GM19324 (cell line): Measurements from ENCODE around the gene LYVE1.

Experiments used
- ATAC-seq: cut with Tn5 transposase; IDR thresholded peaks from one replicate; pipeline ENCODE4 v1.9.1; 2021; ENCODE audit warnings: mild to moderate bottlenecking, moderate library complexity; ENCODE audit not compliant: unreplicated experiment, low FRiP score

LYVE1 gene

GRCh38 chr11:10561947-10562346 is 6.5 kb downstream of the LYVE1 start:
- no peak for ATAC-seq

DNA sequence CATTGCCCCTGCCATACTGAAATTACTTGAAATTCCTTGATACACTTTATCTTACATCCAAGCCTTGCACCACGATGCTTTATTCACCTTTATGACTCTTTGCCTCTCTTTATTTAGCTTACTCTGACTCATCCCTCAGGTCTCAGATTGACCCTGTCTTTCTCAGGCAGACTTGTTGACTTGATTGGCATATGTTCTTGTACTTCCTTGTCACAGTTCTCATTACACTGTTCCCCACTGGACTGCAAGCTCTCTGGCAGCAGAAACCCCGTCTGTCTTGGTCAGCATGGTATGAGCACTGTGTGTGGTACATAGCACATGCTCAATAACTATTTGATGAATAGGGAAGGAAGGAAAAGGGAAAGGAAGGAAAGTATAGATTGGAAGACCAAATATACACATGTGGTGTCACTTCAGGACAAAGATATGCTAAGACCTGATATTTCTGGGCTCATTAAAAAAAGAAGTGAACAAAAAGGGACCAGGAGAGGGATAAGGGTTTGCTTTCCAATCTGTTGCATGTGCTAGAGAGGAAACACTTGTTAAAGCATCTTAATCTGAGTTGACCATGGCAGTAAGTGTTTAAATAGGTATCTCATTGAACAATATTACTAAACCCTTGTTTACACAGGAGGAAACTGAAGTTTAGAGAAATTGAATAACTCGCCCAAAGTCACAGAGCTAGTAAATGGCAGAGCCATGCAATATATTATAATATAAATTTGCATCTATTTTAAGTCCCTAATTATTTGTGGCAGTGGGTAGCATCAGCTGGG is 7.2 kb downstream of the LYVE1 start:
- no peak for ATAC-seq

DNA sequence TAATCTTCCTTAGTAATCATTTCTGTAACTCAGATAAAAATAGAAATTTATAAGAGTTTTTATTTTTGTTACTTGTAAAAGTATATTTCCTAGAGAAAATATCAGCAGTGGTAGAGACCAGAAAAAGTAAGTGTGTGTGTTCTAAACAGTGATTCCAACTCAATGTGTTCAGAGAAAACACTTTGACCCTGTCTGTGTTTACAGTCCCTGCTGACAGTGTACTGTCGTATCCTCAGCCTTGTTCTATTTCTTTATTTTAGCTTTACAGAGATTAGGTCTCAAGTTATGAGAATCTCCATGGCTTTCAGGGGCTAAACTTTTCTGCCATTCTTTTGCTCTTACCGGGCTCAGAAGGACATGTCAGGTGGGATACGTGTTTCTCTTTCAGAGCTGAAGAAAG is 10.2 kb downstream of the LYVE1 start:
- ATAC-seq: no peak

DNA sequence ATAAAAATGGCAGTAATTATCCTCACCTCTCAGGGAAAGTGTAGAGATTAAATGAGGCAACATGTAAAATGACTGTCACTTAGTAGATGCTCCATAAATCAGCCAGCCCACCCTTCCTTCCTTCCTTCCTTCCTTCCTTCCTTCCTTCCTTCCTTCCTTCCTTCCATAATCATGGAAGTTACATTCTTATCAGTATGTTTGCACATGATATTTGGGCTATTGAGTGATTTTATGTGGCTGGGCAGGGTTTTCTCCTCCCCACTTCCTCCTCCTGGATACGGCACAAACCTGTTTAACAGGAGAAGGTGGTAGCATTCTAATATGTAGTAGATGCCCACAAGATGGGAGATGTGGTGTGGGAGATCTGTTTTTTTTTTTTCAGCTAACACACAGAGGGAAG is 11.9 kb downstream of the LYVE1 start:
- no peak for ATAC-seq

DNA sequence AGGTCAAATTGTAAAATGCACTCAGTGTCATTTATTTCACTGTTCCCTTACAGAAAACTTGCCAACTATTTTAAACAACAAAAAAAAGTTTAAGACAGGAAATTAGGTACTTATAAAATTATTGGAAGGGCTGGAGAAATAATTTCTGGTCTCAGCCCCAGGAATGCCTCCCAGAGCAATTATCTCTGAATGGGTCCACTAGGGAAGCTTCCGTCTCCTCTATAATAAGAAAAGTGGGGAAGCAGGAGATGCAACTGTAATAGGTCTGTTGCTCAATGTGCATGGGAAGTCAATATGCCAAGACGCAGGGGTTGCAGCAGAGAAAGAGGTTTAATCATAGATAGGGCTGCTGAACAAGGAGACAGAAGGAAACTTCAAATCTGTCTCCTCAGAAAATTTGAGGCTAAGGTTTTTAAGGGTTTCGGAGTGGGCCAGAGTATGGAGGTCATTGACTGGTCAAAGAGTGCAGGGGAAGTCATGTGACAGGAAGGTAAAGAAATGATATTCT is 16.6 kb downstream of the LYVE1 start:
- ATAC-seq: no peak

DNA sequence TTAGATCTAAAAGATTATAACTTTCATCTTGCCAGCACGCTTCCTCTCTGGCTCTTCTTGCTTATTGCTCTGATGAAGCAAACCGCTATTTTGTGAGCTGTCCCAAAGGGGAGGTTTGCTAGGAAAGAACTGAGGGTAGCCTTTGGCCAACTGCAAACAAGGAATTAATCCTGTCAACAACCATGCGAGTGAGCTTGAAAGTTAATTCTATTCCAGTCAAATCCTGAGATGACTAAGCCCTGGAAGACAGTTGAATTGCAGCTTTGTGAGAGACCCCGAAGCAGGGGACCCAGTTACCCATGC is 17.2 kb downstream of the LYVE1 start:
- ATAC-seq: no peak

DNA sequence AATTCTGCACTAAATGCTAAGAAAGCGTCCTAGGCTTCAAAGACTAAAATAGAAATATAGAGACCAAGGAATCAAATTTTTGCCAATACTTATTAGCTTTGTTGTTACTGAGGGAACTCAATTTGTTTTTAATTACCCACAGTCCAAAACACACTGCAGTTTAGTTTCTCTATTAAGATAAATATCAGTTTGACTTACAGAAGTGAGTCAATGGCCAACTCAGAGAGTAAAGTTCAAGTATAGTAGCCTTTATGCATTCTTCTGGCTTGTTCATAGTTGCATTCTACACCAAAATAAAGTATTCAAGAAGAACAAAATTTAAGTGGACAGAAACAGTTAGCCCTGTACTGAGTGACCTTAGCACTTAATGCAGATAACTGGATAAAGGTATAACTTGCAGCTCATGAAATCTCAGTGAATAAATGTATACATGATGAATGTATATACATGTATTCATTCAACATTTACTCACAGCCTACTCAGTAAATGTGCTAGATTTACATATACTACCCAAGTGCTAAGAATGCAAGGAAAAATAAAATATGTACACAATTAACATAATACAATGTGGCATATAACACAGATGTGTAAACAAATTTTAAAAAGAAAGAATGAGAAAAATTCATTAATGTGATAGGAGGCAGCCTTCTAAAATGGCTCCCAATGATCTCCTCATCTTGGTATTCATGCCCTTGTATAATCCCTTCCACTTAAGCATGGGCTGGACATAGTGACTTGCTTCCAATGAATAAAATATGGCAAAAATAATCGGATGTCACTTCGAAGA is 17.8 kb downstream of the LYVE1 start:
- ATAC-seq: no peak

GRCh38 chr11:10544491-10545465 is 23.7 kb downstream of the LYVE1 start:
- ATAC-seq: no peak

DNA sequence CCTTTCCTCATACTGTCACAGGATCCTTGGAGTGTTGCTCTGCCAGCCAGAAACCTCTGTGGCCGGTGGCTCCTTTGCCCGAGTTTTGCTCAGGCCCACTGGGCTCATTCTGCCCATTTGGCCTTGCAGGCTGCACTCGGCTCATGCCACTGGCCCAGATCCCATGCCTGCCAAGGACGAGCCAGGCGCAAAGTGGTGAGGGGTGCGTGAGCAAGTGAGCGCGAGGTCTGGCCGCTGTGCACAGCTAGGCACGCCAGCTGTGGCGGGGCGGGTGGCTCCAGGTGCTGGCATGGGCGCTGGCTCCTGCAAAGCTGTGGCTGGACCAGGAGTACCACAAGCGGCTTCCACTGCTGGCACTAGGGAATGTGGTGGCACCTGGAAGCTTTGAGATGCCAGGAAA is 24.7 kb downstream of the LYVE1 start:
- ATAC-seq: no peak

DNA sequence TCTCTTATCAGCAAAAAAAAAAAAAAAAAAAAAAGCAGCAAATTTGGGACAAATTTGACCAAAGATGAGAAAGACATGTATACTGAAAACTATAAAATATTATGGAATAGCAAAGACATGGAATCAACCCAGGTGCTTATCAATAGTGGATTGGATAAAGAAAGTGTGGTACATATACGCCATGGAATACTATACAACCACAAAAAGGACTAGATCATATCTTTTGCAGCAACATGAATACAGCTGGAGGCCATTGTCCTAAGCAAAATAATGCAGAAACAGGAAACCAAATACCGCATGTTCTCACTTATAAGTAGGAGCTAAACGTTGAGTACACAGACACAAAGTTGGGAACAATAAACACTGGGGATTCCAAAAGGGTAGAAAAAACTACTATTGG is 25.7 kb downstream of the LYVE1 start:
- ATAC-seq: no peak

- no peak for ATAC-seq
Observed at GRCh38 chr11:10541561-10541930, 26.9 kb downstream of the LYVE1 start.

- peak; percentile 99 for ATAC-seq
Observed at GRCh38 chr11:10540915-10541560, 27.4 kb downstream of the LYVE1 start, which contains the start of gene RNF141. Gene RNF141, minus strand, starts transcription at chr11:10541187. Its CDS starts 7,029 bp downstream, at chr11:10534158.

- ATAC-seq: peak; percentile 35
Observed at GRCh38 chr11:10540546-10540914, 27.9 kb downstream of the LYVE1 start.

- ATAC-seq: no peak
Observed at GRCh38 chr11:10539339-10539738, 29.1 kb downstream of the LYVE1 start.

DNA sequence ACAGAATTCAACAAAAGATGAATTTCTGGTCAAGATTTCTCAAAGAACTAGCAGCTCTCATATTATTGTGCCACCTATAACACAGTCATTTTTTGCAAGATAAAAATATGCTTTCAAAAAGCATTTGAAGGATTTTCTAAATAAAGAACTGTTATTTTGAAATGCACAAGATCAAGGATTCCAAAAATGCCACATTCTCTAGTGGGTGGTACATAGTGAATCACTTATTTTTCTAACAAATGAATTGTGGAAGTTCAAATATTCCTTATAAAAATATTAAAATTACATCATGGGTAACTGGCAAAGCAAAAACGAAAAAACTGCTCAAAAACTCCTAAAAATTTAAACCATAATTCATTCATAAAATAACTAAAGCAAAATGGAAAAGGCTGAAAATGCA is 29.5 kb downstream of the LYVE1 start:
- ATAC-seq: no peak

- ATAC-seq: no peak
Observed at GRCh38 chr11:10537600-10537999, 30.9 kb downstream of the LYVE1 start.

GRCh38 chr11:10534316-10534715 is 34.1 kb downstream of the LYVE1 start:
- no peak for ATAC-seq

GRCh38 chr11:10533323-10533722 is 35.1 kb downstream of the LYVE1 start:
- no peak for ATAC-seq

GRCh38 chr11:10532526-10532925 is 35.9 kb downstream of the LYVE1 start:
- ATAC-seq: no peak

GRCh38 chr11:10529279-10529678 is 39.2 kb downstream of the LYVE1 start:
- no peak for ATAC-seq
